Measurements from ENCODE around the gene MOGAT3.

Gene MOGAT3

GRCh38 chr7:101173752-101174244 lies 27.0 kb downstream of the MOGAT3 start:
- in situ Hi-C loops (cut with MboI; ENCODE audit: low sequenced_read_pairs), result no loop called here

DNA sequence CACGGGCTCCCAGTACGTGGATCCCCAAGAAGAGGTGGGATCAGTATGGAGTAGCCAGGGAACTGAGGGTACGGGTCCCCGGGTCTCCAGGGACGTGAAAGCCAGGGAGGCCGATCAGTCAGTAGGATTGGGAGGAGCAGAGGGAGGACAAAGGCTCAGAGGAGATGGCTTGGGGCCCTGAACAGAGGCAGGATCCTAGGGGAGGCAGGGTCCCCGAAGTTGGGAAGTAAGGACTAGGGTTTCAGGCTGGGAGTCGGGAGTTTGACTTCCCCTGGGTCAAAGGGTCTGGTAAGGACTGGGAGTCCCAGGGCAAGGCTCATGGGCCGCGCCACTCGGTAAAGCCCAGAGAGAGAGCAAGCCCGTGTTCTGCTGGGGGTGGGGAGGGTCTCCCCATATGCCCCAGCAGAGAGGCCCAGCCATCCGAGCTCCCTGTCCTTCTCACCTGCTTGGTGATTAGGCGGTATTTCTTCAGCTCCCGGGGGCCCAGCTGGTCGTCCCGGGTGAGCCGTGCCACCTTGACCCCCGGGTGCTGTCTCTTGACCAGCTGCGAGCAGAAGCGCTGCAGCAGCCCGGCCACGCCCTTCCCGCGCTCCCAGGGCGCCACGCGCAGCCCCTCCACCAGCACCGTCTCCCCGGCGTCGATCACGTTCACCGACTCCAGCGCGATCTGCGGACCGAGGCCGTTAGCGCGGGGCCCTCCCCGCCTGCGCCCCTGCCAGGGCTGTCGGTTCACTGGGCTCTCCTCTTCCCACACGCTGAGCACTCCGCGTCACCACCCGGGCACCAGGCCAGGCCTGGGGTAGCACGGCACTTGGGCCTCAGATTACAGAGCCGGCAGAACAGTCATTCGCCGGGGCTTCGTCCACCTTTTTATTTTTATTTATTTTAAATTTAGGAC lies 27.7 kb downstream of the MOGAT3 start:
- in situ Hi-C loops (cut with MboI; ENCODE audit: low sequenced_read_pairs), result no loop called here

- in situ Hi-C loops (cut with MboI; ENCODE audit: low sequenced_read_pairs), result no loop called here
Measured at GRCh38 chr7:101172005-101172853, 28.6 kb downstream of the MOGAT3 start.

DNA sequence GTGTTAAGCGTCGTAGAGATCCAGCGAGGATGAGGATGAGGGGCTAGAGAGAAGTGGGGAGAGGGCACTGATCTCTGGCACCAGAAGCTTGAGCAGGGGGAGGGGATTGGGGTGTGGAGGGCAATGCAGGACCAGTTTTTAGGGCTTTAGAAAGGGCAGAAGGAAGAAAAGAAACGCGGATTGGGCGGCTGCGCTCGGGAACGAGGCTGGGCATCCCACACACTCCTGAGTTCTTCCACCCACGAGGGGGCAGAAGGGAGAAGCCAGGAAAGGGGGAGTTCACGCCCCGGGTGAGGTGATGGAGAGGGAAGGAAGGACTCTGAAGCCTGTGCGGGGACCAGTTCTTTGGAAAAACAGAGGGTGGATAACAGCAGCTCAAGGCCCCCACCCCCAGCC lies 29.4 kb downstream of the MOGAT3 start:
- in situ Hi-C loops (cut with MboI; ENCODE audit: low sequenced_read_pairs), result no loop called here

GRCh38 chr7:101170617-101171441 lies 30.0 kb downstream of the MOGAT3 start:
- in situ Hi-C loops (cut with MboI; ENCODE audit: low sequenced_read_pairs), result no loop called here

DNA sequence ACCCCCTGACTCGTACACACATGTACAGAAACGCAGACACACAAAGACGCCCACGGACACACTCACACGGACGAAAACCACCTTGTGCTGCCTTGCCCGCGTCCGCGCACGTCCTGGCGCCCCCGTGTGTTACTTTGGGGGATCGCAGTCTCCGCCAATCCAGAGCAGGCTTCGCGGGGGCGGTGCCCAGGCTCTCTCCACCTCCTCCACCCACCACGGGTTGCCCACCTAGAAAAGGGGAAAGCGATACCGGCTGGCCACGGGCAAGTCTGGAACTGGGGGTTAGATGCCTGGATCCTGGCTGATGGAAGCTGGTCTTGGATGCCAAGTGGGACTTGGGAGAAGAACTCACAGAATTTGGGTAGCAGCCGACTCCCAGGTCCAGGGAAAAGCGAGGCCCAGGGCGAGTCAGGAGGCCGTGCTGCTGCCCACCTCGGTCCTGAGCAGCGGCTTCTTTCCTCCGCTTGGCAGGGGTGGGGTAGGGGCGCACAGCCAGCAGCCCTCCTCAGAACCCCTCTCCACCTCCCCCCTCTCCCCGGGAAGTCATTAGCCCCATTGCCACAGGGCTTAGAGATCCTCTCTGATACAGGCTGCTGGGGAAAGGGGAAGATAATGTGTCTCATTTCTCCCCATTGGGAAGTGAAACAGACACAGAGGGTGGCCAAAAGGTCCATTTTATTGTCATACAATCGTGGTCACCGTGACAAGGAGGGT lies 30.8 kb downstream of the MOGAT3 start:
- in situ Hi-C loops (cut with MboI; ENCODE audit: low sequenced_read_pairs), result no loop called here

- in situ Hi-C loops (cut with MboI; ENCODE audit: low sequenced_read_pairs), result no loop called here
Measured at GRCh38 chr7:101169110-101169837, 31.6 kb downstream of the MOGAT3 start.

GRCh38 chr7:101168412-101169049 lies 32.3 kb downstream of the MOGAT3 start:
- in situ Hi-C loops (cut with MboI; ENCODE audit: low sequenced_read_pairs), result no loop called here

DNA sequence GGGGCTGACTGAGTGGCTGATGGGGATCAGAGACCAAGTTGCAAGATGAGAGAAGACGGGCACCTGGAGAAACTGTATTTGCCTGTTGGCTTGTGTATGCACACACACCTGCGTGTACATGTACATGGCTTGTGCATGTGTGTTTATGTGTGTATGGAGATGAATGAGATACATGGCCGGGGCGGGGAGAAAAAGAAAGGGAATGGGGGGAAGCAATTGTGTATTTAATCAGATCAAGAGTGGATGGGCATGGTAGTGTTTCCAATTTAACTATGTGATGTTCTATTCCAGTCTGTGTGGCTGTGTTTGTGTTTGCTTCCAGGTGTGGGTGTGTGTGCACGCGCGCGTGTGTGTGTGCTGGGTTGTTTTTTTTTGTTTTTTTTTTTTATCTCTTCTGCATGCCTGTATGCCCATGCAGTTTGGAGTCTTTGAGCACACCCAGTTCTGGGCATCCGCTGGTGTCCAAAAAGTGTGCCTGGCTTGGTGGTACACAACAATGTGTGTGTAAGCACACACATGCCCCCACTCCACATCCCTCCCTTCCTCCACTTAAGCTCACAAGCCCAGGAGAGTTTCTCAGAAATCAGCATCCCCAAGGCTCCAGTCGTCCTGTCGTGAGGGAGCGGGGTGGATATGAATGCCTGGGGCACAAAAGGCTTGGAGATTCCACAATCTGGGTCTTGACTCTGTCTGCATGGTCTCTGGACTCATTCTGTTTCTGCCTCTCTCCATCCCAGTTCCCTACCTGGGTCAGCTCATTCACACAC lies 33.0 kb downstream of the MOGAT3 start:
- in situ Hi-C loops (cut with MboI; ENCODE audit: low sequenced_read_pairs), result no loop called here

DNA sequence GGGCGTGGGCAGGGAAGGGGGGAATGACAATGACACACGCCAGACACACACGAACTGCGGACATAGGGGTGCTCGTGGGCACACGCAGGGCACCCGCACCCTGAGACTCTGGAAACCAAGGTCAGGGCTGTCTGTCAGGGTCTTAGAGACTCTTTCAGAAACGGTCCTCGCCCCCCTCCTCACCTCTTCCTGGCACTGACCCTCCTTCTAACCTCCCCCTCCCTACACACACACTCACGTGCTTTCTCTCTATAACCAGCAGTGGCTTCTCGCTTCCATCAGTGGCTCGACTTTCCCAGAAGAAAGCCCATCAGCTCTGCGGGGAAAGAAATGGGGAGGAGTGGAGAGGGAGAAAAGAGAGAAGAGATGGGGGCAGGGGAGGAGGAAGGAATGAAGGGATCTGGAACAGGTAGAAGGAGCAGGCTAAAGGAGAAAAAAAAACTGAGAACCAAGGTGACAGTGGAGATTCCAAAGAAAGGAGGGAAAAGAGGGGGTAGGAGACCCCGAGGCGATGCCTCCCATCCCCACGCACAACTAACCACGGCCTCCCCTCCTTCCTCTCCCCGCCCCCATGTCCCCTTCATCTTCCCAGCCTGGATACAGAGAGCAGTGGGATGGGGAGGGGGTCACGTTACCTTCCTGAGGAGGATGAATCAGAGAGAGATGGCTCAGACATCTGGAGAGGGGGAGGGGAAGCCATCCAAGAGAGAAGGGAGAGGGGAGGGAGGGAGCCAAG lies 33.8 kb downstream of the MOGAT3 start:
- in situ Hi-C loops (cut with MboI; ENCODE audit: low sequenced_read_pairs), result no loop called here

DNA sequence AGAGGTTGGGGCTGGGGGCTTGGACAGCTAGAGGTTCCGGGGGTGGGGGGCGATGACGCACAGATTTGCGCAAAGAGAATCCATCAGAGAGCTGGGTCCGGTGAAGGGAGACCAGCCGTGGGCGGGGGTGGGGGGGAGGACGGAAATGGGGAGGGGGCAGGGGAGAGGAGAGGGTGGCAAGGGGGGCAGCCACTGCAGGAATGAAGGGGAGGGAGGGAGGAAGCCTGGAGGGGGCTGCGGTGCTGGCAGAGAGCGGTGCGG lies 34.3 kb downstream of the MOGAT3 start:
- in situ Hi-C loops (cut with MboI; ENCODE audit: low sequenced_read_pairs), result no loop called here

DNA sequence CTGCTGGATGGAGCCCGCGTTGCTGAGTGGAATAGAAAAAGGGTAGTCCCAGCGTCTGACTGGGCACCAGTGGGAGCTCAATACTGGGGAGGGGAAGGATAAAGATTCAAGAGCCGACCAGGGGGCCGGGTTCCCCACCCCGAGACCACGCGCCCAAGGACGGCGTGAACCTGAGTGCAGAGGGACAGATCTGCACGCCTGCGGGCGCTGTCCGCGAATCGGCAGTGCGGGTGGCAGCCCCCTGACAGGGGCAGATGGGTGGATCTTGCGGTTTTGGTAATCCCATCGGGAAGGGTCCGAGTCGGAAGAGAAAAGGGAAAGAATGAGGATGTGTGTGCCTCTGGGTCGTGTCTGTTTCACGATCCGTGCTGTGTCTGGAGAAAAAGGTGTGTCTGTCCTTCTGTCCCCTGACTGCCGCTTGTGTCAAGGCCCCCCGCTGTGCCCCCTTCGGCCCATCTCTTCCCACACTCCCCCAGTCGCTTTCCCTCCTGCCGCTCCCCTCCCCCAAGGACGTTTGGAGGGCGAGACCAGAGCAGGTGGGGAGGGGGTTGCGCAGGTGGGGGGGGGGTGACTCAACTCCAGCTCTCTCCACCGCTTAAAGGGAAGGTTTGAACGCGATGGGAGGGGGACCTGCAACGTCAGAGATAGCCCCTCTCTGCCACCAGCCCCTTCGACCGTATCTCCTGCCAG lies 34.7 kb downstream of the MOGAT3 start:
- in situ Hi-C loops (cut with MboI; ENCODE audit: low sequenced_read_pairs), result no loop called here

DNA sequence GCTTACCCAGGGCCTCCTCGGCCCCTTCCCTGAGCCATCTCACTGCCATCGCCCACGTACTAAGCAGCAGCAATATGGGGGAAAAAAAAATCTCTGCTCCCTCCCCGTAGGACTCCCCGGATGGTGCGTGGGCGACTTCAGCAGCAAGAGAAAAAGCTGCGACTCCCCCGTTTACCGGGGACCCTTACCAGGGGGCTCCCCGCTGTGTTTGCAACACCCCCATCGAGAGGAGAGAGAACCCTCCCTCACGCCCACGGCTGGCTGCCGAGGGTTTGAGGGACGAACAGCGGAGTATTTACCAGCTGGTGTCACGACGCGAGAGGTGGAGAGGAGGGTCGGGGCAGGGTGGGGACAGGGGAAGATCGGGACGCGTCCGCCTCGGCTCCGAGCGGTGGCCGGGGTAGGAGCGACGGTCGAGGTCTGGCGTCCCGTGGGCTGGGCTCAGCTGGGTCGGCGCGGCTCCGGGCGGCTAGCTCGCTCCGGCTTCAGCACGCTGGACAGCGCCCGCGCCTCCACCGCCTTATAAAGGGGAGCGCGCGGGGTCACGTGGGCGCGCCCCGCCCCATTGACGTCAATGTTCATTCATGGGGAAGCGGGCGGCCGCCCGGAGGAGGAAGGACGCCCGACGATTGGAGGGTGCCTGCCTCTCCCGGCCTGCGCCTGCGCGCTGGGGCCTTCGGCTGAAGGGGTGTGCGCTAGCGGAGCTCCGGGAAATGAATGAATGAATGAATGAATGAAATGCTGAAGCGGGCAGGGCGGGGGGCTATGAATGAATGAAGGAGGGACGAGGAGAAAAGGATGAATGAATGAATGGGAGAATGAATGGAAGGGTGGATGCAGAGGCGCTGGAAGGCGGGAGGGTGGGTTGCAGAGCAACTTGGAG lies 35.5 kb downstream of the MOGAT3 start, which contains the start of gene VGF:
VGF (minus strand) TSS at position 495 of the 883 bp plus-strand sequence. CDS start 726 bp downstream, outside the sequence.
- in situ Hi-C loops (cut with MboI; ENCODE audit: low sequenced_read_pairs), result no loop called here

GRCh38 chr7:101164071-101164840 lies 36.6 kb downstream of the MOGAT3 start:
- in situ Hi-C loops (cut with MboI; ENCODE audit: low sequenced_read_pairs), result no loop called here

DNA sequence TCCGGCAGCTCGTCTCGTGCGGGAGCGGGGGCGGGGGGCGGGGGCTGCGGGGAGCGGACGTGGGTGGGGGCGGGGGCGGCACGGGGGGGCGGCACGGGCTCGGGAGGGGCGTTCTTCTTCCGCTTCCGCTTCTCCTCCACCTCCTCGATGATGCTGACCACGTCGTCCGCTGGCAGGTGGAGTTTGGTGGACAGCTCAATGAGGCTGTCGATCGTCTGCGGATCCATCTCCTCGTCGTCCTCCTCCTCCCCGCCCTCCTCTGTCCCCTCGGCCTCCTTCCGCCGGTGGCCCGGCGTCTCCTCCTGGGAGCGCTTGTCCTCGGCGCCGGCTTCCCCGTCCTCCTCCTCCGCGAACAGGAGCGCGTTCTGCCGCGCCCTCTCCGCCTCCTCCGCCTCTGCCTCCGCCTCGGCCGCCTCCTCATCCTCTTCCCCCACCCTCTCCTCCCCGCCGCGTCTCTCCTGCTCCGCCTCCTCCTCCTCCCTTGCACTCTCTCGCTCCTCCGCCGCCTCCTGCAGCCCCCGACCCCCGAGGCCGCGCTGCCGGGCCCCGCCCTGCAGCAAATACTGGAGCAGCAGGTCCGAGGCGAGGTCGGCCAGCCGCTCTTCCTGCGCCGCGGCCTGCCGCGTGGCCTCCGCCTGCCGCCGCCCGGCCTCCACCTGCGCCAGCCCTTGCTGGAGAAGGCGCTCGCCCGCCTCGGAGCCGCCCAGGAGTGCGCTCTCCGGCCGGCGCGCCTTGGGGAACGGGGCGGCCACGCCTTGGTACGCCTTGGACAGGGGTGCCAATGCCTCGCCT lies 37.4 kb downstream of the MOGAT3 start:
- in situ Hi-C loops (cut with MboI; ENCODE audit: low sequenced_read_pairs), result no loop called here

All from HL-60/S4 treated with retinoic acid at 250 ng/mL for 4 days and 3 days (cell line).